ENCODE data around the gene DISP2. TPM values are rescaled to one million over a fixed set of nuclear protein-coding genes. Genes with fewer than 3 reads are reported as not detected.

Gene DISP2
- total RNA-seq, 2 donors from 2014 or later = 0.04 to 0.40 TPM

DNA sequence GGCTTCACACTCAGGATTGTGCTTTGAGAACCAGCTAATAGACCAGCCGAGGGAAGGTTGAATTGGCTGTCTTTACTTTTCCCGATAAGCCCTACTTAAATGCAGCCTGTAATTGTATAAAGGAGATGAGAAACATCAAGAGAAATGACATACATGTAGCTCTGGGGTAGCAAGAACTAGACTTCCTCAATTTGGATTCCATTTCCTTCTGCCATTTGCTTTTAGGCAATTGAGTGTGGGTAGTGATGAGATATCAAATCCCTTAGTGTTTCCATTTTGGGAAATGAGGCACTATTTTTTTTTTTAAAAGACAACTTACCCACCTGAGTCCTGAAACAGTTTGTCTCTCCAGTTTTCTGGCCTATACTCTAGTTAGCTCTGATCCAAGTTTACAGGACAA is 32.3 kb upstream of the DISP2 start:
- TF ChIP-seq, protein P1, sequence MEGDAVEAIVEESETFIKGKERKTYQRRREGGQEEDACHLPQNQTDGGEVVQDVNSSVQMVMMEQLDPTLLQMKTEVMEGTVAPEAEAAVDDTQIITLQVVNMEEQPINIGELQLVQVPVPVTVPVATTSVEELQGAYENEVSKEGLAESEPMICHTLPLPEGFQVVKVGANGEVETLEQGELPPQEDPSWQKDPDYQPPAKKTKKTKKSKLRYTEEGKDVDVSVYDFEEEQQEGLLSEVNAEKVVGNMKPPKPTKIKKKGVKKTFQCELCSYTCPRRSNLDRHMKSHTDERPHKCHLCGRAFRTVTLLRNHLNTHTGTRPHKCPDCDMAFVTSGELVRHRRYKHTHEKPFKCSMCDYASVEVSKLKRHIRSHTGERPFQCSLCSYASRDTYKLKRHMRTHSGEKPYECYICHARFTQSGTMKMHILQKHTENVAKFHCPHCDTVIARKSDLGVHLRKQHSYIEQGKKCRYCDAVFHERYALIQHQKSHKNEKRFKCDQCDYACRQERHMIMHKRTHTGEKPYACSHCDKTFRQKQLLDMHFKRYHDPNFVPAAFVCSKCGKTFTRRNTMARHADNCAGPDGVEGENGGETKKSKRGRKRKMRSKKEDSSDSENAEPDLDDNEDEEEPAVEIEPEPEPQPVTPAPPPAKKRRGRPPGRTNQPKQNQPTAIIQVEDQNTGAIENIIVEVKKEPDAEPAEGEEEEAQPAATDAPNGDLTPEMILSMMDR (conservative IDR thresholded peaks at IDR 0.05) = no peak
- H3K9me3 ChIP-seq (ENCODE audit: control insufficient read depth, low read length) = no peaks in the 10 kb centered on the region
- no peak for DNase-seq
- no peaks in the 10 kb centered on the region for H3K36me3 Mint-ChIP-seq (ENCODE audit: low read depth)
- H3K27me3 Mint-ChIP-seq (ENCODE audit: insufficient read depth) = peaks cover 55% of the 10 kb centered on the region
- no peak overlapping the region for H3K4me3 Mint-ChIP-seq
- no peak overlapping the region for H3K27ac Mint-ChIP-seq
- WGBS, 2 experiments (ENCODE audit: insufficient coverage in 1 of 2, insufficient read length in 1 of 2) = 94 to 100% methylated on average over 2 of the region's 2 CpGs
- H3K27me3 ChIP-seq (ENCODE audit: control insufficient read depth, insufficient read depth, low read length, poor library complexity, severe bottlenecking) = peaks cover 51% of the 10 kb centered on the region
- H3K9ac ChIP-seq (ENCODE audit: extremely low read depth, low read length, poor library complexity, severe bottlenecking) = no peak overlapping the region
- H3K4me1 ChIP-seq (ENCODE audit: control insufficient read depth, insufficient read depth, low read length) = no peaks in the 10 kb centered on the region
- H3K4me1 Mint-ChIP-seq = peaks cover 17% of the 10 kb centered on the region
- H3K27ac ChIP-seq (ENCODE audit: low read depth, low read length) = no peak overlapping the region
- H3K9me3 Mint-ChIP-seq = no peaks in the 10 kb centered on the region
- no peaks in the 10 kb centered on the region for H3K36me3 ChIP-seq (ENCODE audit: control insufficient read depth, insufficient read depth, low read length)
- no peak overlapping the region for H3K4me3 ChIP-seq (ENCODE audit: low read length)

DNA sequence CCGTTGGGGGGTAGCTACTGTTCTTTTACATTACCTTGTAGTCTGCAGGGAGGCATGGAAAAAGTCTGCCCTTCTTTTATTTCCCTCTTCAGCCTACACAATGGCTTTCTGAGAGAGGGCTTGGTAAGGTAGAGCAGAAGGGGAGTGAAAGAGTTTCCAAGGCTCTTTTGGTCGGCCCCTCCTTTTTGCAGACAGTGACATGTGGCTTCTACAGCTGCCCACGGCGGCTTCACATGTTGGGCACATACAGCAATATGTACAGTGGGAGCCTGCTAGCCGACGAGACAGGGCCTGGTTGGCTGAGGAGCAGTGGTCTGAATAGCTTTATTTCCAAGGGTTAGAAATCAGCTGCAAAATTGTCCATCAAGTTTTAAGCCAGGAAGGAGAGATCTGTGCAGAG is 30.6 kb upstream of the DISP2 start:
- H3K4me3 ChIP-seq (ENCODE audit: low read length) = no peak overlapping the region
- peak overlapping the region; percentile 61 for H3K27ac ChIP-seq (ENCODE audit: low read depth, low read length)
- H3K4me3 Mint-ChIP-seq = no peak overlapping the region
- no peak overlapping the region for H3K9ac ChIP-seq (ENCODE audit: extremely low read depth, low read length, poor library complexity, severe bottlenecking)
- no peaks in the 10 kb centered on the region for H3K4me1 ChIP-seq (ENCODE audit: control insufficient read depth, insufficient read depth, low read length)
- H3K4me1 Mint-ChIP-seq = peaks cover 16% of the 10 kb centered on the region
- peaks cover 41% of the 10 kb centered on the region for H3K27me3 ChIP-seq (ENCODE audit: control insufficient read depth, insufficient read depth, low read length, poor library complexity, severe bottlenecking)
- no peaks in the 10 kb centered on the region for H3K36me3 Mint-ChIP-seq (ENCODE audit: low read depth)
- WGBS, 2 experiments (ENCODE audit: insufficient coverage in 1 of 2, insufficient read length in 1 of 2) = 48 to 67% methylated on average over 3 to 6 of the region's 6 CpGs
- H3K9me3 ChIP-seq (ENCODE audit: control insufficient read depth, low read length) = no peaks in the 10 kb centered on the region
- H3K27me3 Mint-ChIP-seq (ENCODE audit: insufficient read depth) = peaks cover 46% of the 10 kb centered on the region
- no peak overlapping the region for H3K27ac Mint-ChIP-seq
- no peak for DNase-seq
- no peaks in the 10 kb centered on the region for H3K36me3 ChIP-seq (ENCODE audit: control insufficient read depth, insufficient read depth, low read length)
- no peaks in the 10 kb centered on the region for H3K9me3 Mint-ChIP-seq
- TF ChIP-seq, protein P1 (conservative IDR thresholded peaks at IDR 0.05) = no peak

DNA sequence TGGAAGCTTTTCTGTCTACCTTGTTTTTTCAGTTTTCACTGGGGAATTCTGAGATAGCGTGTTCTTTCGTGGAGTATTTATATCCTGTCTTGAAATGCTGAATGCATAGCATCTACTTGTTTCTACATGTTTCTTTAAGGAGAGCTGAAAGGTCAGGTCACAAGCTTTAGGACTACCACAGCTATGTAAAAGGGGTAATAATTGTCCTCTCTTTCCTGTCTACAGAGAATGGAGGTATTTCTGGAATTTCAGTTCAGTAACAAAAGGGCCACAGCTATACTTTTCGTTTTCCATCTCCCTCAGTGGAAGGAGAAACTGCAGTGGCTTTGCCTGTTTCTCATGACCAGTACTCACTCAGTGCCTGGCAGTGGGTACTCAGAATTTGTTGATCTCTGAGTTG is 29.8 kb upstream of the DISP2 start:
- Histone ChIP-seq H3K36me3 (ENCODE audit: control insufficient read depth, insufficient read depth, low read length) (no peaks in the 10 kb centered on the region), H3K4me3 (ENCODE audit: low read length) (no peak overlapping the region), H3K27ac (ENCODE audit: low read depth, low read length) (peak overlapping the region; percentile 51), H3K9me3 (ENCODE audit: control insufficient read depth, low read length) (no peaks in the 10 kb centered on the region), H3K9ac (ENCODE audit: extremely low read depth, low read length, poor library complexity, severe bottlenecking) (no peak overlapping the region), H3K27me3 (ENCODE audit: control insufficient read depth, insufficient read depth, low read length, poor library complexity, severe bottlenecking) (peaks cover 35% of the 10 kb centered on the region), H3K4me1 (ENCODE audit: control insufficient read depth, insufficient read depth, low read length) (no peaks in the 10 kb centered on the region)
- no peak overlapping the region for H3K4me3 Mint-ChIP-seq
- no peak for DNase-seq
- H3K27ac Mint-ChIP-seq = no peak overlapping the region
- peaks cover 43% of the 10 kb centered on the region for H3K27me3 Mint-ChIP-seq (ENCODE audit: insufficient read depth)
- 33 to 77% methylated on average over 1 to 3 of the region's 3 CpGs for WGBS, 2 experiments (ENCODE audit: insufficient coverage in 1 of 2, insufficient read length in 1 of 2)
- no peaks in the 10 kb centered on the region for H3K36me3 Mint-ChIP-seq (ENCODE audit: low read depth)
- peaks cover 16% of the 10 kb centered on the region for H3K4me1 Mint-ChIP-seq
- H3K9me3 Mint-ChIP-seq = no peaks in the 10 kb centered on the region
- TF ChIP-seq, protein P1 (conservative IDR thresholded peaks at IDR 0.05) = no peak

Measured in endodermal cell (in vitro differentiated cells).